ENCODE data around the gene DCDC2C. TPM values are rescaled to one million over a fixed set of nuclear protein-coding genes. Genes with fewer than 3 reads are reported as not detected.

DCDC2C gene
- total RNA-seq, 1 donor from 2014 or later = not detected

GRCh38 chr2:3761272-3761671, 57.9 kb downstream of the DCDC2C start:
- no peak overlapping the region for H3K27ac Mint-ChIP-seq
- no peaks in the 10 kb centered on the region for H3K4me1 Mint-ChIP-seq
- no peaks in the 10 kb centered on the region for H3K9me3 Mint-ChIP-seq
- ATAC-seq (ENCODE audit: low read depth) = no peak
- intact Hi-C loops (cut with micrococcal nuclease) = no loop called here
- ChIA-PET POLR2A (interaction anchor here (0.8 kb wide), 1 partner anchor 105 kb away, joined by 10 read pairs; no protein-coding TSS in a partner anchor), CTCF (no interaction called here)
- peaks cover 5% of the 10 kb centered on the region for H3K27me3 Mint-ChIP-seq
- no peak for TF ChIP-seq CTCF (IDR thresholded peaks at IDR 0.05)
- DNase-seq = no peak
- H3K4me3 Mint-ChIP-seq = no peak overlapping the region
- H3K36me3 Mint-ChIP-seq (ENCODE audit: low read depth) = no peaks in the 10 kb centered on the region

- Mint-ChIP-seq H3K27ac (no peak overlapping the region), H3K36me3 (ENCODE audit: low read depth) (no peaks in the 10 kb centered on the region), H3K4me3 (no peak overlapping the region), H3K9me3 (no peaks in the 10 kb centered on the region), H3K27me3 (peaks cover 5% of the 10 kb centered on the region), H3K4me1 (no peaks in the 10 kb centered on the region)
- ChIA-PET CTCF (no interaction called here), POLR2A (no interaction called here)
- DNase-seq (no peak), ATAC-seq (ENCODE audit: low read depth) (no peak)
- intact Hi-C loops (cut with micrococcal nuclease) = no loop called here
- TF ChIP-seq CTCF (IDR thresholded peaks at IDR 0.05) = no peak
Observed at GRCh38 chr2:3762771-3763447, 59.5 kb downstream of the DCDC2C start.

GRCh38 chr2:3766824-3767223, 63.4 kb downstream of the DCDC2C start:
- H3K27me3 Mint-ChIP-seq = peaks cover 3% of the 10 kb centered on the region
- no peaks in the 10 kb centered on the region for H3K36me3 Mint-ChIP-seq (ENCODE audit: low read depth)
- ChIA-PET POLR2A (no interaction called here), CTCF (no interaction called here)
- H3K9me3 Mint-ChIP-seq = no peaks in the 10 kb centered on the region
- no peak overlapping the region for H3K4me3 Mint-ChIP-seq
- intact Hi-C loops (cut with micrococcal nuclease) = no loop called here
- DNase-seq (no peak), ATAC-seq (ENCODE audit: low read depth) (no peak)
- H3K27ac Mint-ChIP-seq = no peak overlapping the region
- H3K4me1 Mint-ChIP-seq = no peaks in the 10 kb centered on the region
- TF ChIP-seq CTCF (IDR thresholded peaks at IDR 0.05) = no peak

- ChIA-PET POLR2A (no interaction called here), CTCF (no interaction called here)
- Mint-ChIP-seq H3K4me1 (no peaks in the 10 kb centered on the region), H3K27ac (no peak overlapping the region), H3K4me3 (no peak overlapping the region), H3K9me3 (no peaks in the 10 kb centered on the region), H3K27me3 (peaks cover 3% of the 10 kb centered on the region), H3K36me3 (ENCODE audit: low read depth) (no peaks in the 10 kb centered on the region)
- intact Hi-C loops (cut with micrococcal nuclease) = no loop called here
- TF ChIP-seq CTCF (IDR thresholded peaks at IDR 0.05) = no peak
- DNase-seq (no peak), ATAC-seq (ENCODE audit: low read depth) (no peak)
Observed at GRCh38 chr2:3768960-3769765, 65.8 kb downstream of the DCDC2C start.

- CTCF ChIA-PET = no interaction called here
- no peak overlapping the region for H3K4me3 Mint-ChIP-seq
- ATAC-seq (ENCODE audit: low read depth) = no peak
Observed at GRCh38 chr2:3769766-3770165, 66.4 kb downstream of the DCDC2C start.

More at GRCh38 chr2:3769766-3770165, 66.4 kb downstream of the DCDC2C start:
- no peak for TF ChIP-seq CTCF (IDR thresholded peaks at IDR 0.05)
- Mint-ChIP-seq H3K4me1 (no peaks in the 10 kb centered on the region), H3K27ac (no peak overlapping the region), H3K9me3 (no peaks in the 10 kb centered on the region), H3K27me3 (no peaks in the 10 kb centered on the region), H3K36me3 (ENCODE audit: low read depth) (no peaks in the 10 kb centered on the region)
- DNase-seq = no peak
- POLR2A ChIA-PET = no interaction called here
- intact Hi-C loops (cut with micrococcal nuclease) = no loop called here

Measured in activated B cell treated with CpG ODN at 0.5 μM for 24 hours (primary cell).